Keratinocyte (primary cell): ENCODE data around the gene CERKL. TPM values are rescaled to one million over a fixed set of nuclear protein-coding genes. Genes with fewer than 3 reads are reported as not detected.

Experiments
- DNase-seq: peaks from one replicate; pipeline ENCODE4 v3.0.0-alpha.2; 2011; ENCODE audit warnings: low read depth, missing footprints, low spot score
- FAIRE-seq: peaks from 2 replicates; lab custom pipeline; 2011; peaks lifted over from hg19 to GRCh38; lab: Jason Lieb, UNC
- H2AFZ ChIP-seq: 2 replicates; pipeline ENCODE4 v1.6.0; 2012; ENCODE audit warnings: low read length, control low read depth, inconsistent platforms; ENCODE audit not compliant: control insufficient read depth
- H3K27ac ChIP-seq: 2 replicates; pipeline ENCODE4 v1.5.1; 2011; ENCODE audit warnings: low read length; ENCODE audit not compliant: control insufficient read depth, insufficient read depth
- H3K27me3 ChIP-seq: 3 replicates; pipeline ENCODE4 v1.6.0; 2011; ENCODE audit warnings: low read length; ENCODE audit not compliant: control insufficient read depth, insufficient read depth; ENCODE audit errors: extremely low read depth
- H3K36me3 ChIP-seq, 2 experiments: 2 replicates in 1 of 2; 3 replicates in 1 of 2; pipeline ENCODE4 v1.5.1; 2011; ENCODE audit warnings: low read length in 2 of 2, mild to moderate bottlenecking in 1 of 2; ENCODE audit not compliant: control insufficient read depth in 2 of 2, insufficient read depth in 2 of 2; ENCODE audit errors: extremely low read depth in 1 of 2
- H3K4me1 ChIP-seq: 3 replicates; pipeline ENCODE4 v1.5.1; 2011; ENCODE audit warnings: low read length; ENCODE audit not compliant: control insufficient read depth, insufficient read depth; ENCODE audit errors: extremely low read depth
- H3K4me2 ChIP-seq: 3 replicates; pipeline ENCODE4 v1.6.0; 2011; ENCODE audit warnings: low read depth, low read length; ENCODE audit not compliant: control insufficient read depth, insufficient read depth; ENCODE audit errors: extremely low read depth
- H3K4me3 ChIP-seq, 3 experiments: fragments of 200-600 bp in 1 of 3; sonication (generic) in 1 of 3; 2 replicates in 2 of 3; 3 replicates in 1 of 3; pipeline ENCODE4 v1.5.1; 2011 to 2016; ENCODE audit warnings: low read length in 3 of 3, mild to moderate bottlenecking in 3 of 3, control low read depth in 2 of 3, inconsistent platforms in 1 of 3, low read depth in 1 of 3, mixed read lengths in 1 of 3, mixed run types in 1 of 3, moderate library complexity in 1 of 3; ENCODE audit not compliant: control insufficient read depth in 2 of 3, insufficient read depth in 2 of 3; ENCODE audit errors: extremely low read depth in 1 of 3
- H3K79me2 ChIP-seq: 2 replicates; pipeline ENCODE4 v1.6.0; 2012; ENCODE audit warnings: low read length; ENCODE audit not compliant: control insufficient read depth, insufficient read depth
- H3K9ac ChIP-seq: 3 replicates; pipeline ENCODE4 v1.6.0; 2011; ENCODE audit warnings: low read length; ENCODE audit not compliant: control insufficient read depth, insufficient read depth; ENCODE audit errors: extremely low read depth
- H3K9me1 ChIP-seq: 3 replicates; pipeline ENCODE4 v1.6.0; 2011; ENCODE audit warnings: low read length; ENCODE audit not compliant: control insufficient read depth, insufficient read depth; ENCODE audit errors: extremely low read depth
- H3K9me3 ChIP-seq: 2 replicates; pipeline ENCODE4 v1.5.1; 2012; ENCODE audit warnings: low read depth, low read length; ENCODE audit not compliant: control insufficient read depth
- H4K20me1 ChIP-seq: 3 replicates; pipeline ENCODE4 v1.6.0; 2011; ENCODE audit warnings: low read length; ENCODE audit not compliant: control insufficient read depth, insufficient read depth; ENCODE audit errors: extremely low read depth
- EZH2 ChIP-seq: IDR thresholded peaks from one replicate; pipeline ENCODE4 v1.6.1; 2012; ENCODE audit warnings: inconsistent platforms, mild to moderate bottlenecking, low read length, moderate library complexity
- dilution Hi-C: fragments of 300-500 bp; cut with MboI; formaldehyde crosslinking; loops from one replicate; pipeline ENCODE4 v1.7.0; 2020; ENCODE audit warnings: low sequenced_read_pairs; ENCODE audit not compliant: extremely low pct_ligation_motif_present
- polyA plus RNA-seq, 5 experiments: library from polyadenylated mRNA; depleted of rRNA in 3 of 5; stranded (reverse) in 3 of 5; stranded (forward) in 1 of 5; unstranded in 1 of 5; fragments of >200 nt; gene quantifications; 1 replicate in 1 of 5; 2 replicates in 3 of 5; 3 replicates in 1 of 5; pipeline versions ENCODE4 v1.2.1 to v1.2.3, GENCODE V29; 2011 to 2012; ENCODE audit warnings: missing spikeins in 2 of 5, low read depth in 1 of 5, low replicate concordance in 1 of 5
- TF ChIP-seq, protein P1 (sequence below), 3 experiments: IDR thresholded peaks in 1 of 3; conservative IDR thresholded peaks in 1 of 3; optimal IDR thresholded peaks in 1 of 3; 2 replicates in 2 of 3; 3 replicates in 1 of 3; pipeline versions ENCODE3 to v1.5.1; 2011; ENCODE audit warnings: low read length in 3 of 3, mild to moderate bottlenecking in 3 of 3, moderate library complexity in 2 of 3, control low read depth in 1 of 3, inconsistent platforms in 1 of 3; ENCODE audit not compliant: insufficient read depth in 2 of 3; ENCODE audit errors: extremely low read depth in 1 of 3

The CERKL gene
- polyA plus RNA-seq, 1 donor (not counting 4 experiments of a cell fraction or from before 2014, with no cell fraction given) = 0.03 TPM

DNA sequence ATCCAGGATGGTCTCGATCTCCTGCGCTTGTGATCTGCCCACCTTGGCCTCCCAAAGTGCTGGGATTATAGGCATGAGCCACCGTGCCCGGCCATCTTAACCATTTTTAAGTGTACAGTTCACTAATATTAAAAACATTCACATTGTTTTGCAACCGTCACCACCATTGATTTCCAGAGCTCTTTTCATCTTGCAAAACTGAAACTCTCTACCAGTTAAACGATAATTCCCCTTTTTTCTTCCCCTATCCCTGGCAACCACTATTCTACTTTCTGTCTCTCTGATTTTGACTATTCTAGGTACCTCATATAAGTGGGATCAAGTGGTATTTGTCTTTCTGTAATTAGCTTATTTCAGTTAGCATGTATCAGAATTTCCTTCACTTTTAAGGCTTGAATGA lies 40.2 kb upstream of the CERKL start:
- Histone ChIP-seq H3K79me2 (no peaks in the 10 kb centered on the region), H3K9ac (no peak overlapping the region), H3K4me2 (no peak overlapping the region), H3K4me3 (no peak overlapping the region), H2AFZ (no peak overlapping the region), H4K20me1 (no peaks in the 10 kb centered on the region), H3K4me1 (no peaks in the 10 kb centered on the region), H3K36me3 (no peaks in the 10 kb centered on the region), H3K27ac (no peak overlapping the region), H3K9me3 (no peaks in the 10 kb centered on the region), H3K27me3 (peaks cover 5% of the 10 kb centered on the region), H3K9me1 (no peaks in the 10 kb centered on the region)
- no peak for DNase-seq
- TF ChIP-seq EZH2 = no peak
- TF ChIP-seq, protein P1, sequence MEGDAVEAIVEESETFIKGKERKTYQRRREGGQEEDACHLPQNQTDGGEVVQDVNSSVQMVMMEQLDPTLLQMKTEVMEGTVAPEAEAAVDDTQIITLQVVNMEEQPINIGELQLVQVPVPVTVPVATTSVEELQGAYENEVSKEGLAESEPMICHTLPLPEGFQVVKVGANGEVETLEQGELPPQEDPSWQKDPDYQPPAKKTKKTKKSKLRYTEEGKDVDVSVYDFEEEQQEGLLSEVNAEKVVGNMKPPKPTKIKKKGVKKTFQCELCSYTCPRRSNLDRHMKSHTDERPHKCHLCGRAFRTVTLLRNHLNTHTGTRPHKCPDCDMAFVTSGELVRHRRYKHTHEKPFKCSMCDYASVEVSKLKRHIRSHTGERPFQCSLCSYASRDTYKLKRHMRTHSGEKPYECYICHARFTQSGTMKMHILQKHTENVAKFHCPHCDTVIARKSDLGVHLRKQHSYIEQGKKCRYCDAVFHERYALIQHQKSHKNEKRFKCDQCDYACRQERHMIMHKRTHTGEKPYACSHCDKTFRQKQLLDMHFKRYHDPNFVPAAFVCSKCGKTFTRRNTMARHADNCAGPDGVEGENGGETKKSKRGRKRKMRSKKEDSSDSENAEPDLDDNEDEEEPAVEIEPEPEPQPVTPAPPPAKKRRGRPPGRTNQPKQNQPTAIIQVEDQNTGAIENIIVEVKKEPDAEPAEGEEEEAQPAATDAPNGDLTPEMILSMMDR (optimal IDR thresholded peaks at IDR 0.05 in 1 of 3, IDR thresholded peaks at IDR 0.05 in 1 of 3, conservative IDR thresholded peaks at IDR 0.05 in 1 of 3; ENCODE audit: extremely low read depth in 1 of 3, insufficient read depth in 2 of 3, low read length in 3 of 3) = no peak
- no peak for FAIRE-seq
- dilution Hi-C loops = no loop called here

DNA sequence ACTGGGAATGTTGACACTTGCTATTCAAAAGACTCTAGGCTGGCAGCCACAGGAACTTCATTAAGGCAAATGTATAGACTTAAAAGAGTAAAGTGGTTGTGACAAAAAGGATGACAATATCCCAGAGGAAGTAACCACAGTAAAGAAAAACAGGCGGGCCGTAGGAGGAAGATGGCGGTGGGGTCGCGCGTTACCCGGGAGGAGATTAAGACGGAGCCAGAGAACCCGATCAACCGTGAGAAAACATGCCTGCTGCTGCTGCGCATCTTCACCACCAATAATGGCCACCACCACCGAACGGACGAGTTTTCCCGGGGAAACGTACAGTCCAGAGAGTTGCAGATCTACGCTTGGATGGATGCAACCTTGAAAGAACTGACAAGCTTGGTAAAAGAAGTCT lies 37.4 kb upstream of the CERKL start:
- no peak overlapping the region for H3K9ac ChIP-seq
- no peak overlapping the region for H3K4me2 ChIP-seq
- dilution Hi-C loops = no loop called here
- no peaks in the 10 kb centered on the region for H3K9me3 ChIP-seq
- H3K27me3 ChIP-seq = peaks cover 5% of the 10 kb centered on the region
- H3K4me1 ChIP-seq = no peaks in the 10 kb centered on the region
- DNase-seq (no peak), FAIRE-seq (no peak)
- no peaks in the 10 kb centered on the region for H3K36me3 ChIP-seq
- H3K79me2 ChIP-seq = no peaks in the 10 kb centered on the region
- H3K4me3 ChIP-seq = no peak overlapping the region
- H4K20me1 ChIP-seq = no peaks in the 10 kb centered on the region
- no peak overlapping the region for H3K27ac ChIP-seq
- H3K9me1 ChIP-seq = no peaks in the 10 kb centered on the region
- no peak overlapping the region for H2AFZ ChIP-seq
- no peak for TF ChIP-seq EZH2
- TF ChIP-seq, protein P1 (optimal IDR thresholded peaks at IDR 0.05 in 1 of 3, IDR thresholded peaks at IDR 0.05 in 1 of 3, conservative IDR thresholded peaks at IDR 0.05 in 1 of 3; ENCODE audit: extremely low read depth in 1 of 3, insufficient read depth in 2 of 3, low read length in 3 of 3) = no peak
